Left cardiac atrium (tissue), 4 donors: ENCODE measurements around the gene TUBA3C. TPM values are rescaled to one million over a fixed set of nuclear protein-coding genes. Genes with fewer than 3 reads are reported as not detected.

Source experiments
- ATAC-seq, 2 donors: fragments of 200-7000 bp; cut with Tn5 transposase; one replicate each; pipeline ENCODE4 v1.9.1; 2020; ENCODE audit warnings: mild to moderate bottlenecking in 2 of 2, moderate library complexity in 2 of 2
- DNase-seq: peaks from one replicate; pipeline ENCODE4 v3.0.0-alpha.2; 2020
- intact Hi-C, 2 donors: fragments of 100-400 bp; cut with DNase I; formaldehyde crosslinking; loops; one replicate each; pipeline versions ENCODE4 v1.14.1 to v1.15.1; 2022 to 2023
- total RNA-seq, 2 donors: library from RNA; stranded (reverse); fragmentation: NEBNext Ultra II Directional; extraction: Animal tissue kit (Norgen Biotek cat#: 25700); gene quantifications; one replicate each; pipeline ENCODE4 v1.2.1, GENCODE V29; 2021
- donor health status: DM: no; HTN: yes; CAD: no.
- donor health status: DM: no; HTN: yes; CAD: no; lungs with severe emphysema.
- donor health status: DM: yes; HTN: yes; CAD: no.
- donor health status: Dilated cardiomyopathy.

Gene TUBA3C
- total RNA-seq, 2 donors from 2014 or later: not detected

DNA sequence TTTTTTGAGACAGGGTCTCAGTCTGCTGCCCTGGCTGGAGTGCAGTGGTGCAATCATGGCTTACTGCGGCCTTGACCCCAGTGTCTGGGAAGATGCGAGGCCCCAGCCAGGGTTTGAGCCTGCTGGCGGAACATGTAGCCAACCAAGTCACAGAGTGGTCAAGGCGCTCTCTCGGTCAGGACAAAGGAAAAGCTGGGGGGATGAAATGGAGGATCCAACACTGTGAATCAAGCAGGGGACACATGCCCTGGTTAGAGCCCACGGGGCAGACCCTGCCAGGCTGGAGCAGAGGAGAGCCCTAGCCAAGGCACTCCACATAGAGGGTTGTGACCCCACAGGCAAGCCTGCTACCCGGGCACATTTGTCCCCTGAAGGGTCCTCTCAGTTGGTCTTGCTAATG lies 10.1 kb downstream of the TUBA3C start:
- DNase-seq: no peak
- no peak for ATAC-seq
- intact Hi-C loops: no loop called here

DNA sequence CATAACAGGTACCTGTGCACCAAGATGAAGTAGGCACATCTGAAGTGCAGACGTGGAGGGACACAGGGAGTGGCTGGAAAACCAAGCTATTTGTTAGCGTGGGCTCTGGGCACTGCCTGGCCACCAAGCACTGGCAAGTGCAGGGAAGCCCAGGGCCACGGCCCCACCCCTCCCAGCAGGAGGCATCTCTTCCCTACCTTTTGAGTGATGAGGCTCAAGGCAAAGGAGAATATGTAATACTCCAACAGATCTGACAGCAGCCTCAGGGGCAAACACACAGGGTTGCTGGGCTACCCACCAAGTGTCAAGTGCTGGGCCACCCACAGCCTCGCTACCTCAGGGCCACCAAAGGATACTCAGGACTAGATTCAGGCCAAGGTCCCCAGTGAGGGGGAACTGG lies 11.6 kb downstream of the TUBA3C start:
- intact Hi-C loops: no loop called here
- no peak for DNase-seq
- no peak for ATAC-seq

GRCh38 chr13:19169496-19169895 lies 12.1 kb downstream of the TUBA3C start:
- DNase-seq: no peak
- intact Hi-C loops: no loop called here
- no peak for ATAC-seq

- DNase-seq (no peak), ATAC-seq (no peak)
- intact Hi-C loops: no loop called here
Measured at GRCh38 chr13:19161308-19161707, 20.3 kb downstream of the TUBA3C start.

GRCh38 chr13:19159761-19160420 lies 21.7 kb downstream of the TUBA3C start:
- intact Hi-C loops: no loop called here
- DNase-seq: no peak
- ATAC-seq: no peak

- DNase-seq (no peak), ATAC-seq (no peak)
- intact Hi-C loops: no loop called here
Measured at GRCh38 chr13:19159181-19159580, 22.4 kb downstream of the TUBA3C start.

DNA sequence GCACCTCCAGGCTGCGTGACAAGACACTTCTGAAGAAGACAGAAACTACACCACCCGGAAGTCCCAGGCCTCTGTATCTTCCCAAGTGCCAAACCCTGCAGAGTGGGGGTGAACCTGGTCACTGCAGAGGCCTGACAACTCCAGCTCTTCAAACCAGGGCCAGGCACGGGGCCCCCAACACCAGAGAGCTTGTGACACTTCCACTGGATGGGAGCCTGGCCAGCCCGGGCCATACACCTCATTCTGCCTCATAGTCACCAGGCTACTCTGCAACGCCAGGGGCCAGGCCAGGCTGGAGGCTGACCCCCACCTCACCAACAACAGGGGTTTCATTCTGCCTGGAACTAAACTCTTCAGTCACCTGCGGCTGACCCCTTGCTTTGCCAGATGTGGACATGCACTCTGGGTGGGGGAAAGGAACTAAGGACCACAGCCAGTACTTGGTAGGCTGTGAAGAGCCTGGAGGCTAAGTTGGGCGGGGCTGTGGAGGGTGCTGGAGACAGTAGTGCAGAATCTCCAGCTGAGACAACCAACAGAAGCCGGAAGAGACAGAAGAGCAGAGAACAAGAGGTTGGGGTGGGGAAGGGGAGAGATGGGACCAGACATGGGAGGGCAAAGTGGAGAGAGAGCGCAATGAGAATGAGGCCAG lies 23.0 kb downstream of the TUBA3C start:
- no peak for ATAC-seq
- intact Hi-C loops: no loop called here
- no peak for DNase-seq

DNA sequence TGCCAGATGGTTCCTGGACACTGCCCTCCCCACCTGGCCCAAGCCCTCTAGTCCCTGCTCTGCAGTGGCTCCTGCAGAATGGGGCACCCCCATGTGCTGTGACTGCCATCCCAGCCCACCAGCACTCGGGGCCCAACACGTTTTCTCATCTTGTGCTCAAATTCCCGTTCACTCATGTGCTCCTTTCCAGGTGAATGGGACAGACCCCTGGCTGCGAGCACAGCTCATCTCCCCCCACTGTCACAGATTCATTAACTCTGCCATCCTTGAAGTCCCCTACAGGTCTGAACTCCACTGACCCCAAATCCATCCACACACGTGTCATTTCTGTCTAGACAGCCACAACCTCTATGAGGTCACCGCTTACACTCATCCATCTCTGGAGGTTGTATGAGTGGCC lies 23.6 kb downstream of the TUBA3C start:
- ATAC-seq (no peak), DNase-seq (no peak)
- intact Hi-C loops: no loop called here

DNA sequence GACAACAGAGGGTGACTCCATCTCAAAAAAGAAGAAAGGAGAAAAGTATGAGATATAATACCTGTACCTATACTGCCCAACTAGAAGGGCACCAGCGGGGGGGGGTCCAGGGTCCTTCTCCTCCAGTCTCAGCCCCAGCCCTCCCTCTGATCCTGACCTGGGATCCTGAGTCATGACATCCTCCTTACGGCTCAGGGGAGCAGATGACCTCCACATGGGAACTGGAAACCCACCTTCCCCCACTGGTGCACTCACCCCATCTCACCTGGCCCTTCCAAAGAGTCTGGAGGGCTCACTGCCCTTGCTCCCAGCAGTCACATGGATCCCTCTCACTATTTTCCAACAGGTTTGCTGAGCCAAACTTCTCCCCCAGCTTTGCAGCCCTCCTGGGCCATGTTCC lies 24.2 kb downstream of the TUBA3C start:
- intact Hi-C loops: no loop called here
- DNase-seq (no peak), ATAC-seq (no peak)

GRCh38 chr13:19156013-19156825 lies 25.4 kb downstream of the TUBA3C start:
- DNase-seq: no peak
- ATAC-seq: no peak
- intact Hi-C loops: no loop called here

DNA sequence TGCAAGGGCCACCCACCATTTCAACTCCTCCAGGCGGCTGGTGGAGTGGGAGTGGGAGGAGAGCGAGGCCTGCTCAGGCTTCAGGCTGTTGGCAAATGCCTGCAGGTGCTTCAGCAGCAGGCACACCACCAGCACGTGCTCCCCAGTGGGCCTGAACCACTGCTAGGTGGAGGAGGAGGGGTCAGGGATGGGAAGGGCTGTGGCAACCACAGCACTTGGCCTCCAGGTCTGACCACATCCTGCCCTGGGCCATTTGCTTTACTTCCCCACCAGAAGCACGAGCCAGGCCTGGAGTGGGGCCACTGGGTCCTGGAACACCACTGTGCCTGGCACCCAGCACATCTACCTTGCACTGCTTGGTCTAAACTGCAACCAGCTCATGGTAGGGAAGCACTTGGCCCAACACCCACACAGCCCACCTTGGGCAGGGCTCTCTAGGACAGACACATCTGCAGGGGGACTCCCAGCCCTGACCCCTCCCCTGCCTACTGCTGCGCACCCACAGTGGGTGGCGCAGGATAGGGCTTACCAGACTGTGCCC lies 26.2 kb downstream of the TUBA3C start:
- DNase-seq: no peak
- intact Hi-C loops: no loop called here

GRCh38 chr13:19154843-19155242 lies 26.8 kb downstream of the TUBA3C start:
- intact Hi-C loops: no loop called here
- no peak for ATAC-seq
- no peak for DNase-seq

More for the DNA sequence above, 26.2 kb downstream of the TUBA3C start:
- no peak for ATAC-seq

GRCh38 chr13:19153782-19154450 lies 27.7 kb downstream of the TUBA3C start:
- DNase-seq (no peak), ATAC-seq (no peak)
- intact Hi-C loops: no loop called here

- intact Hi-C loops: no loop called here
- ATAC-seq: peak in 1 of 2 donors; percentile 8
- DNase-seq: no peak
Measured at GRCh38 chr13:19152403-19152802, 29.2 kb downstream of the TUBA3C start.

GRCh38 chr13:19151581-19152263 lies 29.9 kb downstream of the TUBA3C start:
- ATAC-seq (no peak), DNase-seq (no peak)
- intact Hi-C loops: no loop called here

DNA sequence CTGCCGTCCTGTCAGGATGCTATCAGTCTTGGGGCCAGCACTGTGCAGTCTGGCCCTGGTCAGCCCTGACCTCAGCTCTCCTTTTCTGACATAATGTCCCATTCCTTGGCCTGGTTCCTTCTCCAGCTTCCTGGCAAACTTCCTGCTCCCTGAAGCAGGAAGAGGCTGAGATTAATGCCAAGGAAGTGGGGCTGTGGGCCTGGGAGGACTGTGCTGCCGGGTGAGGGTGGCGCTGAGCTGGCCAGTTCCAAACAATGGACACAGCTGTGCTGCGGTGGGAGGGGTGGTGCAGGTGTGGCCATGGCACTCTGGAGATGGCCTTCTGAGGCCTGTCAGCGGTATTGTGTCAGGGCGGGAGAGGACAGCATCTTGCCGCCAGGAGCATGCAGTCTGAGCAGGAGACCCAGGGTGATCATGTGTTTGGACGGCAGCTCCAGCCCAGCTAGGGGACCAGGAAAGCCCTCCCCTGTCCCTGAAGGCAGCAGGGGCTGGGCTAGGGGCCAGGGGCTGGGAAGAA lies 30.9 kb downstream of the TUBA3C start:
- peak; percentile 60 to 70 for ATAC-seq
- DNase-seq: peak; percentile 40
- intact Hi-C loops: no loop called here

DNA sequence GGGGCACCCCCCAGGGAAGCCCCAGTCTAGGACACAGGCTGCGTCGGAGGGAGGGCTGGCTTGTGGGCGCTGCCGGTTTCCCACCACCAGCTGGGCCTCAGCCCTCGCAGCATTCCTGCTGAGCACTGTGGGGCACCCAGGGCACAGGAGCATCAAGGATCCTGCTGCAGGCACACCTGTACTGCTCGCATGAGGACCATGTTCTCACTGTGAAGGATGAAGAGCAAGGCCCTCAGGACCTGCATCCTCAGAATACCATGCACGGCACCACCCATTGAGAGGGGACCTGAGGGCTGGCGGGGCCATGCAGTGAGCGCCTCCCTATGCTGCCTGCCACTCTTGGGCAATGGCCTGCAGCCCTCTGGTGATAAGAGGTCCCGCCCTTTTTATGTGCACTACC lies 31.4 kb downstream of the TUBA3C start:
- intact Hi-C loops: no loop called here
- DNase-seq (no peak), ATAC-seq (no peak)

- no peak for ATAC-seq
- intact Hi-C loops: no loop called here
- no peak for DNase-seq
Measured at GRCh38 chr13:19148561-19148960, 33.1 kb downstream of the TUBA3C start.
